ENCODE measurements around the gene ADGRL3.

- TF ChIP-seq, protein P1, sequence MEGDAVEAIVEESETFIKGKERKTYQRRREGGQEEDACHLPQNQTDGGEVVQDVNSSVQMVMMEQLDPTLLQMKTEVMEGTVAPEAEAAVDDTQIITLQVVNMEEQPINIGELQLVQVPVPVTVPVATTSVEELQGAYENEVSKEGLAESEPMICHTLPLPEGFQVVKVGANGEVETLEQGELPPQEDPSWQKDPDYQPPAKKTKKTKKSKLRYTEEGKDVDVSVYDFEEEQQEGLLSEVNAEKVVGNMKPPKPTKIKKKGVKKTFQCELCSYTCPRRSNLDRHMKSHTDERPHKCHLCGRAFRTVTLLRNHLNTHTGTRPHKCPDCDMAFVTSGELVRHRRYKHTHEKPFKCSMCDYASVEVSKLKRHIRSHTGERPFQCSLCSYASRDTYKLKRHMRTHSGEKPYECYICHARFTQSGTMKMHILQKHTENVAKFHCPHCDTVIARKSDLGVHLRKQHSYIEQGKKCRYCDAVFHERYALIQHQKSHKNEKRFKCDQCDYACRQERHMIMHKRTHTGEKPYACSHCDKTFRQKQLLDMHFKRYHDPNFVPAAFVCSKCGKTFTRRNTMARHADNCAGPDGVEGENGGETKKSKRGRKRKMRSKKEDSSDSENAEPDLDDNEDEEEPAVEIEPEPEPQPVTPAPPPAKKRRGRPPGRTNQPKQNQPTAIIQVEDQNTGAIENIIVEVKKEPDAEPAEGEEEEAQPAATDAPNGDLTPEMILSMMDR (IDR thresholded peaks at IDR 0.05; ENCODE audit: low read depth, low read length), result no peak
- TF ChIP-seq EZH2phosphoT487 (IDR thresholded peaks at IDR 0.05; ENCODE audit: low read depth), result no peak
These were observed 570.3 kb downstream of the ADGRL3 start for GRCh38 chr4:61770456-61770855.

Measured in OCI-LY3 (cell line).